OCI-LY1 (cell line): ENCODE data around the gene MARCHF9.

ENCODE experiments used
- EZH2 ChIP-seq: fragments of 200-600 bp; sonication (generic), shearing (Covaris generic); IDR thresholded peaks from 2 replicates; pipeline ENCODE4 v1.8.0; 2017; ENCODE audit warnings: borderline replicate concordance, mixed run types, mild to moderate bottlenecking, antibody characterized with exemption, low read length, moderate library complexity, mixed read lengths
- TF ChIP-seq, protein P1 (sequence below): fragments of 200-600 bp; sonication (generic), shearing (Covaris generic); IDR thresholded peaks from 2 replicates; pipeline ENCODE4 v1.5.1; 2017; ENCODE audit warnings: mild to moderate bottlenecking, antibody characterized with exemption, low read length, moderate library complexity, mixed read lengths

DNA sequence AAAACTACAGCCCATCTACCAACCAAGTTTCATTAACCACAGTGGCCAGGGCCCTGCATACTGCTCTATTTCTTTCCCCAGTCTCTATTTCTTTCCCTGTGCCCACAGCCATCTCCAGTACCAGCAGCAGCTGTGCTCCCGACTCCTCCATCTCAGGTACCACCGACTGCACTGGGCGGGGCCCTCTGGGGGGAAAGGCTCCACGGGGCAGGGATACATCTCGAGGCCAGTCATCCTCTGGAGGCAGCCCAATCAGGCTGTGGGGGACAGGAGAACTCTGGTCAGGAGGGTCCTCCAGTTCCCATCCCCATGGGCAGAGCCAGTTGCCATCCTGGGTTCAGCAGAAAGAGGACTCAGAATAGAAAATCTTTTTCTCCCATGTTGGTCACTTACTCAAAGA is 5.8 kb upstream of the MARCHF9 start:
- TF ChIP-seq, protein P1, sequence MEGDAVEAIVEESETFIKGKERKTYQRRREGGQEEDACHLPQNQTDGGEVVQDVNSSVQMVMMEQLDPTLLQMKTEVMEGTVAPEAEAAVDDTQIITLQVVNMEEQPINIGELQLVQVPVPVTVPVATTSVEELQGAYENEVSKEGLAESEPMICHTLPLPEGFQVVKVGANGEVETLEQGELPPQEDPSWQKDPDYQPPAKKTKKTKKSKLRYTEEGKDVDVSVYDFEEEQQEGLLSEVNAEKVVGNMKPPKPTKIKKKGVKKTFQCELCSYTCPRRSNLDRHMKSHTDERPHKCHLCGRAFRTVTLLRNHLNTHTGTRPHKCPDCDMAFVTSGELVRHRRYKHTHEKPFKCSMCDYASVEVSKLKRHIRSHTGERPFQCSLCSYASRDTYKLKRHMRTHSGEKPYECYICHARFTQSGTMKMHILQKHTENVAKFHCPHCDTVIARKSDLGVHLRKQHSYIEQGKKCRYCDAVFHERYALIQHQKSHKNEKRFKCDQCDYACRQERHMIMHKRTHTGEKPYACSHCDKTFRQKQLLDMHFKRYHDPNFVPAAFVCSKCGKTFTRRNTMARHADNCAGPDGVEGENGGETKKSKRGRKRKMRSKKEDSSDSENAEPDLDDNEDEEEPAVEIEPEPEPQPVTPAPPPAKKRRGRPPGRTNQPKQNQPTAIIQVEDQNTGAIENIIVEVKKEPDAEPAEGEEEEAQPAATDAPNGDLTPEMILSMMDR: no peak
- no peak for TF ChIP-seq EZH2
